ENCODE data around the gene GABRE.

DNA sequence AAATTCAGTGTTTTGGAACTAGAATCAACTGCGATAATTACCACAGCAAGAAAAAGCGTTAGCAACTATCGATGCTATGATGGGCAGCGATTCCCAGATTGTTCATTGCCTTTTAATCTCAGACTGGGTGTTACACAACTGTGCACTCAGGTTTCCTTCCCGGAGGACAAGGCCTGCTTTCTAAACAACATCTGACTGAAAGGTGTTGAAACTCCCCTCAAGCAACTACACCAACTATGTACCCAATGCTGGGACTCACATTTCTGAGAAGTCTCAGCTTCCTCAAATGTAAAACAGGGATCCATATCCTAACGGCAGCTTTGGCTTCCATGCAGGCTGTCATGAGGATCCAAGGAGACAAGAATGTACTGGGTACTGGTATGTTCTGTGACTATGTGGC is 8.2 kb downstream of the GABRE start:
- TF ChIP-seq, protein P1, sequence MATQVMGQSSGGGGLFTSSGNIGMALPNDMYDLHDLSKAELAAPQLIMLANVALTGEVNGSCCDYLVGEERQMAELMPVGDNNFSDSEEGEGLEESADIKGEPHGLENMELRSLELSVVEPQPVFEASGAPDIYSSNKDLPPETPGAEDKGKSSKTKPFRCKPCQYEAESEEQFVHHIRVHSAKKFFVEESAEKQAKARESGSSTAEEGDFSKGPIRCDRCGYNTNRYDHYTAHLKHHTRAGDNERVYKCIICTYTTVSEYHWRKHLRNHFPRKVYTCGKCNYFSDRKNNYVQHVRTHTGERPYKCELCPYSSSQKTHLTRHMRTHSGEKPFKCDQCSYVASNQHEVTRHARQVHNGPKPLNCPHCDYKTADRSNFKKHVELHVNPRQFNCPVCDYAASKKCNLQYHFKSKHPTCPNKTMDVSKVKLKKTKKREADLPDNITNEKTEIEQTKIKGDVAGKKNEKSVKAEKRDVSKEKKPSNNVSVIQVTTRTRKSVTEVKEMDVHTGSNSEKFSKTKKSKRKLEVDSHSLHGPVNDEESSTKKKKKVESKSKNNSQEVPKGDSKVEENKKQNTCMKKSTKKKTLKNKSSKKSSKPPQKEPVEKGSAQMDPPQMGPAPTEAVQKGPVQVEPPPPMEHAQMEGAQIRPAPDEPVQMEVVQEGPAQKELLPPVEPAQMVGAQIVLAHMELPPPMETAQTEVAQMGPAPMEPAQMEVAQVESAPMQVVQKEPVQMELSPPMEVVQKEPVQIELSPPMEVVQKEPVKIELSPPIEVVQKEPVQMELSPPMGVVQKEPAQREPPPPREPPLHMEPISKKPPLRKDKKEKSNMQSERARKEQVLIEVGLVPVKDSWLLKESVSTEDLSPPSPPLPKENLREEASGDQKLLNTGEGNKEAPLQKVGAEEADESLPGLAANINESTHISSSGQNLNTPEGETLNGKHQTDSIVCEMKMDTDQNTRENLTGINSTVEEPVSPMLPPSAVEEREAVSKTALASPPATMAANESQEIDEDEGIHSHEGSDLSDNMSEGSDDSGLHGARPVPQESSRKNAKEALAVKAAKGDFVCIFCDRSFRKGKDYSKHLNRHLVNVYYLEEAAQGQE (IDR thresholded peaks at IDR 0.05; ENCODE audit: insufficient read depth in 1 of 2, low read depth in 2 of 2, low read length in 2 of 2): no peak
- TF ChIP-seq POLR2AphosphoS5 (IDR thresholded peaks at IDR 0.05; ENCODE audit: low read depth, low read length): no peak
- no peak for TF ChIP-seq SIN3A (IDR thresholded peaks at IDR 0.05; ENCODE audit: borderline replicate concordance, insufficient read depth, low read length)

Measured in PFSK-1 (cell line).